GM12878 (cell line): ENCODE measurements around the gene RHCG. TPM values are rescaled to one million over a fixed set of nuclear protein-coding genes. Genes with fewer than 3 reads are reported as not detected.

Experiments
- ATAC-seq: fragments of 200-7000 bp; cut with Tn5 transposase; 3 replicates; pipeline ENCODE4 v1.9.1; 2020; ENCODE audit warnings: mild to moderate bottlenecking, moderate library complexity
- BruUV-seq: library from RNA; stranded (reverse); fragments of 400-500 nt; replicated peaks from 2 replicates; lab custom pipeline; 2021; lab: Mats Ljungman, UMichigan
- CTCF ChIA-PET: fragments of 300-600 bp; sonication (Branson Sonifier 250); formaldehyde crosslinking; extraction: SDS; loops from one replicate; lab custom pipeline; 2021; ENCODE audit warnings: inconsistent platforms; lab: Yijun Ruan, JAX
- POLR2A ChIA-PET: fragments of 350-600 bp; formaldehyde crosslinking; extraction: SDS; loops from one replicate; lab custom pipeline; 2021; ENCODE audit warnings: inconsistent platforms; lab: Charles Lee
- RAD21 ChIA-PET: fragments of 300-600 bp; sonication (Branson Sonifier 250); formaldehyde crosslinking; loops from one replicate; lab custom pipeline; 2023; ENCODE audit warnings: antibody characterized with exemption; ENCODE audit not compliant: unreplicated experiment; lab: Charles Lee
- SMC1A ChIA-PET: fragments of 300-600 bp; sonication (Branson Sonifier 250); formaldehyde crosslinking; loops from one replicate; lab custom pipeline; 2023; ENCODE audit not compliant: unreplicated experiment, uncharacterized antibody; lab: Charles Lee
- DNase-seq: peaks from one replicate; pipeline ENCODE4 v3.0.0-alpha.2; 2011; ENCODE audit warnings: low read depth, low spot score
- FAIRE-seq: peaks from 3 replicates; lab custom pipeline; 2011; peaks lifted over from hg19 to GRCh38; lab: Jason Lieb, UNC
- H2AFZ ChIP-seq: 2 replicates; pipeline ENCODE4 v1.6.0; 2011; ENCODE audit warnings: low read depth, low read length, control low read depth; ENCODE audit not compliant: control insufficient read depth
- H3K27ac ChIP-seq: 2 replicates; pipeline ENCODE4 v1.5.1; 2011; ENCODE audit warnings: control low read depth; ENCODE audit not compliant: control insufficient read depth, insufficient read depth
- H3K27me3 ChIP-seq, 2 experiments: replicated peaks in 1 of 2; 2 replicates each; pipeline versions ENCODE4 v1.6.0 to v1.6.1; 2011; ENCODE audit warnings: low read length in 1 of 2; ENCODE audit not compliant: control insufficient read depth in 2 of 2, insufficient read depth in 2 of 2
- H3K36me3 ChIP-seq, 2 experiments: 2 replicates each; pipeline ENCODE4 v1.5.1; 2011; ENCODE audit warnings: low read length in 1 of 2; ENCODE audit not compliant: control insufficient read depth in 2 of 2, insufficient read depth in 2 of 2
- H3K4me1 ChIP-seq: 2 replicates; pipeline ENCODE4 v1.6.1; 2011; ENCODE audit warnings: mild to moderate bottlenecking, low read length, moderate library complexity, mixed read lengths; ENCODE audit not compliant: control insufficient read depth, insufficient read depth
- H3K4me2 ChIP-seq: 2 replicates; pipeline ENCODE4 v1.6.0; 2011; ENCODE audit warnings: control low read depth; ENCODE audit not compliant: control insufficient read depth, insufficient read depth
- H3K4me3 ChIP-seq: fragments of 200-600 bp; sonication (generic); 2 replicates; pipeline ENCODE4 v1.5.1; 2016
- H3K79me2 ChIP-seq: 2 replicates; pipeline ENCODE4 v1.6.0; 2011; ENCODE audit warnings: low read length; ENCODE audit not compliant: control insufficient read depth, insufficient read depth
- H3K9ac ChIP-seq: 2 replicates; pipeline ENCODE4 v1.8.0; 2011; ENCODE audit warnings: low read length, control low read depth, mixed read lengths; ENCODE audit not compliant: control insufficient read depth, insufficient read depth
- H3K9me3 ChIP-seq: replicated peaks from 3 replicates; pipeline ENCODE4 v1.5.1; 2011; ENCODE audit warnings: mild to moderate bottlenecking, low read length; ENCODE audit not compliant: control insufficient read depth, insufficient read depth
- H4K20me1 ChIP-seq: 2 replicates; pipeline ENCODE4 v1.6.0; 2011; ENCODE audit not compliant: control insufficient read depth, insufficient read depth
- CBX5 ChIP-seq: sonication (generic); IDR thresholded peaks from 2 replicates; pipeline ENCODE4 v1.6.1; 2016; ENCODE audit warnings: low read depth, moderate library complexity, mild to moderate bottlenecking, inconsistent platforms
- E2F8 ChIP-seq: fragments of 450-650 bp; IDR thresholded peaks from 2 replicates; pipeline ENCODE4 v1.6.1; 2018; ENCODE audit warnings: mild to moderate bottlenecking, low read depth, moderate library complexity; ENCODE audit not compliant: partially characterized antibody
- FOS ChIP-seq: IDR thresholded peaks from 3 replicates; pipeline ENCODE4 v1.6.1; 2011; ENCODE audit warnings: borderline replicate concordance; ENCODE audit not compliant: insufficient read length; ENCODE audit errors: extremely low read depth
- HDAC6 ChIP-seq: fragments of 200-600 bp; sonication (generic); IDR thresholded peaks from one replicate; pipeline ENCODE4 v1.8.0; 2017; ENCODE audit warnings: antibody characterized with exemption; ENCODE audit not compliant: unreplicated experiment
- KLF5 ChIP-seq: fragments of 450-650 bp; IDR thresholded peaks from 2 replicates; pipeline ENCODE4 v1.6.1; 2014; ENCODE audit warnings: mild to moderate bottlenecking; ENCODE audit not compliant: partially characterized antibody
- MLLT1 ChIP-seq: fragments of 450-650 bp; IDR thresholded peaks from 2 replicates; pipeline ENCODE4 v1.6.1; 2016; ENCODE audit warnings: mild to moderate bottlenecking
- NFXL1 ChIP-seq: fragments of 450-650 bp; IDR thresholded peaks from 2 replicates; pipeline ENCODE4 v1.6.1; 2017; ENCODE audit warnings: antibody characterized with exemption, mild to moderate bottlenecking, borderline replicate concordance
- PAX8 ChIP-seq: fragments of 450-650 bp; IDR thresholded peaks from 2 replicates; pipeline ENCODE4 v1.6.1; 2017; ENCODE audit warnings: mild to moderate bottlenecking, moderate library complexity
- SUZ12 ChIP-seq: fragments of 200-600 bp; sonication (generic); IDR thresholded peaks from one replicate; pipeline ENCODE4 v1.6.1; 2018; ENCODE audit warnings: antibody characterized with exemption, mild to moderate bottlenecking; ENCODE audit not compliant: unreplicated experiment
- ZNF207 ChIP-seq: fragments of 450-650 bp; IDR thresholded peaks from 2 replicates; pipeline ENCODE4 v1.6.1; 2014; ENCODE audit warnings: antibody characterized with exemption, mild to moderate bottlenecking, borderline replicate concordance
- ZNF24 ChIP-seq: fragments of 450-650 bp; IDR thresholded peaks from 2 replicates; pipeline ENCODE4 v1.6.1; 2017; ENCODE audit warnings: antibody characterized with exemption, mild to moderate bottlenecking
- WGBS: methylation state at CpG from one replicate; pipeline ENCODE4 v1.1.6; 2016; ENCODE audit warnings: low lambda C conversion rate; ENCODE audit not compliant: insufficient replicate concordance, insufficient coverage; ENCODE audit errors: missing lambda C conversion rate; 5-methylcytosine and 5-hydroxymethylcytosine counted together
- in situ Hi-C: fragments of 300-500 bp; cut with MboI; formaldehyde crosslinking; loops from 9 replicates; pipeline ENCODE4 v1.14.3; 2018; ENCODE audit warnings: mixed read lengths
- intact Hi-C: fragments of 100-400 bp; cut with micrococcal nuclease; formaldehyde crosslinking; loops from one replicate; pipeline ENCODE4 v1.14.2; 2022; ENCODE audit not compliant: unreplicated experiment
- polyA plus RNA-seq, 11 experiments: library from polyadenylated mRNA; depleted of rRNA in 4 of 11; unstranded in 6 of 11; stranded (reverse) in 5 of 11; fragments of >200 nt; fragmentation: Nextera tagmentation in 4 of 11; fragmentation: Illumina TruSeq in 1 of 11; extraction: Ambion mirVana in 4 of 11; extraction: Trizol in 1 of 11; gene quantifications; 1 replicate in 1 of 11; 2 replicates in 10 of 11; pipeline versions ENCODE4 v1.2.1 to v1.2.3, GENCODE V29; 2011 to 2016; ENCODE audit warnings: inconsistent platforms in 2 of 11, missing spikeins in 2 of 11, low read depth in 1 of 11
- total RNA-seq, 4 experiments: library from RNA; depleted of rRNA in 3 of 4; stranded (reverse); fragments of >200 nt in 3 of 4; fragmentation: Illumina TruSeq in 1 of 4; extraction: Trizol in 1 of 4; gene quantifications; 2 replicates each; pipeline versions ENCODE4 v1.2.1 to v1.2.3, GENCODE V29; 2013 to 2021

RHCG gene
- total and polyA plus RNA-seq, 10 of the 15 experiments (the other 5 are each of a cell fraction or from before 2014, with no cell fraction given) = 0.05 to 0.11 TPM; not detected in 8

DNA sequence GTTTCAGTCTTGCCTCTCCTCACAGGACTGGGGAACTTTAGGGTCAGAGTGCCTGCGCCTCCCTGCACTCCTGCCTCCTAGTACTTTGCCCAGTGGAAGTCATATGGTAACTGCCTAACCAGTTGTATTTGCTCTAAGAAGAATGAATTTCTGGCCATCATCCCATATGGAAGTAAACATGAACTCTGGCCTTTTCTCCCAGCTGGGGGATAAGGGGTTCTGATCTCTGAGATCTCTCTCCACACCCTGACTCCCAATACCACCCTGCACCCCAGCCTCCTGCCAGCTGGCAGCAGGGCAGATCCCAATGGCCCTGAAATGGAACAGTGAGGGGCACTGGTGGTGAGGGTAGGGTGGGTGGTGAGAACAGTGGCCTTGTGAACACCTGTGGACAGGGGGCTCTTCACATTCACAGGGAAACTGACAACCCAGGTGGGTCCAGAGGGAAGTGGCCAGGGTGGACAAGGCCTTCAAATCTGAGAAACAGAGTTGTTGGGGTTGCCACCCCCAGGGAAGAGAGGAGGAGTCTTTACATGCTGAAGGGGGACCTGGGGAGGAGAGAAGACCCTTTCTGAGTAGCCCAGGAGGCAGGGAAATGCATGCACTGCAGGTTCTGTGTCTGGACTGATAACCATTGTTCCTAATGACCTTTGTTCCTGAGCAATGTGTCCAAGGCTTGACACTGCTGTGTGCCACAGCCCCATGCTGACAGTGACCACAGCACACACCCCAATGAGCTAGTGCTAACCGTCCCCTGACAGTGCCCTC, 36.9 kb downstream of the RHCG start:
- ATAC-seq (no peak), FAIRE-seq (no peak), DNase-seq (no peak)
- no peaks in the 10 kb centered on the region for H3K4me1 ChIP-seq
- H3K9me3 ChIP-seq = peaks cover 2% of the 10 kb centered on the region
- H4K20me1 ChIP-seq = no peaks in the 10 kb centered on the region
- no peak overlapping the region for H3K4me3 ChIP-seq
- ChIA-PET RAD21 (no interaction called here), SMC1A (no interaction called here), CTCF (interaction anchor here (1.8 to 9.5 kb wide), 2 partner anchors 15 to 100 kb away, joined by 7 to 58 read pairs; no protein-coding TSS in a partner anchor), POLR2A (no interaction called here)
- no peak for TF ChIP-seq ZNF24
- no peak for TF ChIP-seq SUZ12
- TF ChIP-seq MLLT1 = no peak
- TF ChIP-seq ZNF207 = no peak
- TF ChIP-seq HDAC6 = no peak
- no peak for TF ChIP-seq CBX5
- no peak for TF ChIP-seq NFXL1
- no peak for TF ChIP-seq PAX8
- no peak for TF ChIP-seq E2F8
- no peak for TF ChIP-seq FOS
- no peak for TF ChIP-seq KLF5
- no peaks in the 10 kb centered on the region for H3K27me3 ChIP-seq
- H3K36me3 ChIP-seq = no peaks in the 10 kb centered on the region
- BruUV-seq = no TSS peak
- WGBS = 0% methylated on average over 2 of the region's 2 CpGs
- H2AFZ ChIP-seq = no peak overlapping the region
- no peaks in the 10 kb centered on the region for H3K79me2 ChIP-seq
- in situ Hi-C loops = no loop called here
- intact Hi-C loops = no loop called here
- H3K4me2 ChIP-seq = no peak overlapping the region
- H3K9ac ChIP-seq = no peak overlapping the region
- no peak overlapping the region for H3K27ac ChIP-seq
